HT1080 (cell line): ENCODE measurements around the gene DNAJC27. TPM values are rescaled to one million over a fixed set of nuclear protein-coding genes. Genes with fewer than 3 reads are reported as not detected.

Experiments
- DNase-seq: peaks from one replicate; pipeline ENCODE4 v3.0.0-alpha.2; 2015; ENCODE audit warnings: low read depth
- total RNA-seq: library from RNA; depleted of rRNA; stranded (reverse); fragments of >200 nt; shearing (Covaris generic); gene quantifications from 2 replicates; pipeline ENCODE4 v1.2.3, GENCODE V29; 2014

Gene DNAJC27
- total RNA-seq, 1 experiment from 2014 or later: 1.8 TPM

DNA sequence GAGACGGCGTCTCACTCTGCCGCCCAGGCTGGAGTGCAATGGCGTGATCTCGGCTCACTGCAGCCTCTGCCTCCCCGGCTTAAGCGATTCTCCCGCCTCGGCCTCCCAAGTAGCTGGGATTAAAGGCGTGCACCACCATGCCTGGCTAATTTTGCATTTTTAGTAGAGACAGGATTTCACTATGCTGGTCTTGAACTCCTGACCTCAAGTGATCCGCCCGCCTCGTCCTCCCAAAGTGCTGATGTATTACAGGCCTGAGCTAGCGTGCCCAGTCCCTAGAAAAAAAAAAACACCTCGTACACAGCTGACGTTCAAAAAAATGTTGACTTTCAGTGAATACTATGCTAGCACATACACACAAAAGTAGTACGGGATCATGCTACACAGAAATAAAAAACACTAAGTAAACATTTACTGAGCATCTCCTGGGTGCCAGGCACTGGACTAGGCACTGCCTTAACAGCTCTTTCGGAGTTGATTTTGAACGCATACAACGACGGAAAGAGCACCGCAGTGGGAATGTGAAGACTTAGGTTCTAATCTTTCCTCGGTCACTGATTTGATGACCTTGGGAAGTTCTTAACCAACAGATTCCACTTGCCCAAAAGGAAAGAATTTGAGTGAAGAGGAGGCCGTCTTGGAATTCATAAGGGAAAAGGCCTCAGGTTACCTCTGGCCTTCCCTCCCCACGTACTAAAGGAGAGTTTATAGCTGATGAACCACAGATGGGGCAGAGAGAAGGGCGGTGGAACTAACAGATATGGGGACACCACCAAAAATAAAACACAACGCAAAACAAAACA lies 1.1 kb downstream of the DNAJC27 start:
- DNase-seq: peak; percentile 1

DNA sequence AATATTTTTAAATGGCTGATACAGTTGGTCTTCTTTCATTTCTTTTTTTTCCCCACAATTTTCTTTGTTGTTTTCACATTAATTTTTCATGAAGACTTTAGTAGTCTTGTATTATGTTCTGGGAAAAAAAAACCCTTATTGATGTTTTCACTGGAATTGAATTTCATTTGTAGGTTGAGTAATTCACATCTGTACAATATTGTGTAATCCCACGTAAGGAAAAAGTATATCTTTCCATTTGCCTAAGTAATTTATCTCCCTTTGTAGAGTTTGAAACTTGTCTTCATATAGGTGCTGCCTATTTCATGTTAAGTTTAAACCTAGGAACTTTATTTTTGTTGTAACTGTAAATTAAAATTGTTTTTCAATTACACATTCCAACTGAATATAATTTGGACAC lies 2.0 kb downstream of the DNAJC27 start:
- DNase-seq: no peak

DNA sequence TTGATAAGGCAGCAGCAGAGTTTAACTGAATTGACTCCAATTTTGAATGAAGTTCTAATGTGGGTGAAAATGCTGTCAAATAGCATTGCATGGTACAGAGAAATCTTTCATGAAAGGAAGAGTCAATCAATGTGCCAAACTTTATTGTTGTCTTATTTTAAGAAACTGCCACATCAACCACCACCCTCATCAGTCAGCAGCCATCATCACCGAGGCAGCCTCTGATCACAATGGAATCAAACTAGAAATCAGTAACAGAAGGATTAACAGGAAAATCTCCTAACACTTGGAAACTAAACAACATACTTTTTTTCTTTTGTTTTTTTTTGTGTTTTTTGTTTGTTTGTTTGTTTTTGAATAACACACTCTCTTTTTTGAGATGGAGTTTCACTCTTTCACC lies 9.9 kb downstream of the DNAJC27 start:
- no peak for DNase-seq

DNA sequence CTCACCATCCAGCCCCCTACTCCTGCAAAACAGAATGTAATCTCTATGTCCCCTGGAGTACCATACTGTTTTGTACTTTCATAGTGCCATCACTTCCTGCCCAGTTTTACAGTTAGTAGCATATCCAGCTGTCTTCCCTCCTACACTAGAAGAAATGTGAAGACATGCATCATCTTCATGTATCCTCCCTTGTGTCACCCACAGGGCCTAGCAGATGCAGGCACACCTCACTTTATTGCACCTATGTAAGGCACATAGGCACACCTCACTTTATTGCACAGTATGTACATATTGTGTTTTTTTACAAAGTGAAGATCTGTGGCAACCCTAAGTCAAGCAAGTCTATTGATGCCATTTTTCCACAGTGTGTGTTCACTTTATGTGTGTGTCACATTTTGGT lies 12.0 kb downstream of the DNAJC27 start:
- no peak for DNase-seq

DNA sequence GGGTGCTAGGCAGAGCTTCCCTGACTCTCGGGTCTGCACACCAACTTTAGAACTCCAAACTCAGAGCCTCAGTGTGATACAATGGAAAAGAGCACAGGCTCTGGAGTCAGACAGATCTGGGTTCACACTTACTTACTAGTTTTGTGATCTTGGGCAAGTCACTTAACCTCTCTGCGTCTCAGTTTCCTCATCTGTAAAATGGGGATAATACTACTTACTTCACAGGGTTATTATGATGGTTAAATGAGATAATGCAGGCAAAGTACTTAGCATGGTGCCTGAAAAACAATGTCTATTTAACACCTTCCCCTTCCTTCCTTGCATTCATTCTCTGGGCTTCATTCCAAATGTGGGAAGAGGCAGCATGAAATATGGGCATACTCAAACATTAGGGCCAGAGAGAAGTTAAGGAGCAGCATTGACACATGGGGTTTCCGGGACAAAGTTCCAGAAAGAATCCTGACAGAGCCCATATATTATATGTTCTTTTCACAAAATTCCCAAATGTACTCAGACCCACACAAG lies 13.3 kb downstream of the DNAJC27 start:
- DNase-seq: no peak

DNA sequence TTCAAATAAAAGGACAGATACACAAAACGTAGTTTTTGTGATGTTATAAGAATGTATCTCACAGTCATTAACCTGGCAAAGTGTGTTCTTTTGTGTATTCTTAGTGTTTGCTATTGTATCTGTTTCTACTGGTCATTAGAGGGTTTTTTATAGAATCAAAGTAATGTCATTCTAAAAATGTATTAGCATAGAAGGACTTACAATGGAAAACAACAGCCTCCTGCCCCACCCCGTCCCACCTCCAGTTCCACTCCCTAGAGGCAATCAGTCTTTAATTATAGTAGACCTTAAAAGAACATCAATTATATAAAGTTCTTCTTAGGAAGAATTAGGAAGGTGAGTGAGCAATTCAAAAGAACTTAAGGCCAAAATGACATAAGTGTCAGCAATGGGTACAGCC lies 13.8 kb downstream of the DNAJC27 start:
- DNase-seq: no peak

DNA sequence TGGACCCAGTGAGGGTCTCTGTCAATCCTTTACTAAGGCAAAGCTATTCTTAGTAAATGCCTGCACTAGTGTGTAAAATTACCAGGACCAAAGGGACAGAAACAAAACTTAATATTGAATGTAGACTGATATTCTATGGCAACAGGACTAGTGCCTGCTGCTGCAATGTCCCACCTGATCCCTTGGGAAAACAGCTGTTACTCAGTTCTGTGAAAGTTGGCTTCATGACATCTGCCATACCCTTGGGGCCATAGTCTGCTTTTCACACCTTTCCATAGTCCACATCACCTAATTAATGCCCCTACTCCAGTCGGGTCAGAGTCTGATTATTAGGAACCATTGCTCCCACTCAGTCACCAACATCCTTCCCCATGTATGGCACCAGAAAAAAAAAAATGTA lies 14.5 kb downstream of the DNAJC27 start:
- no peak for DNase-seq

DNA sequence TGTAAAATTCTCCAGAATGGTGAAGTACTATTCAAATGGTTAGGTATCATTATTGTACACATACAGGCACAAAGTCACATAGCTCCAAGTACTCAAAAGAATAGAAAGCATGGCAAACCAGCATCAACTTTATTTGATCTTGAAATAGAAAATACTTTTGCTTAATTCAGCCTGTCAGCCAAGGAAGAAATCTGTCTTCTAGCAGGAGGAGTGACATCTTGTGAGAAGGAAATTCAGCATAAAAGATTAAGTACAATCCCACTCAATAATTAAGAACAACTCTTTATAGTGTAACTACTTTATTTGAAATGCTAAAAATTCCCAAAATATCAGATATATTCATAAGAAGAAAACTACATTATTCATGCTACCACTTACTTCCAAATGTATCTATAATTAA lies 15.8 kb downstream of the DNAJC27 start:
- no peak for DNase-seq

DNA sequence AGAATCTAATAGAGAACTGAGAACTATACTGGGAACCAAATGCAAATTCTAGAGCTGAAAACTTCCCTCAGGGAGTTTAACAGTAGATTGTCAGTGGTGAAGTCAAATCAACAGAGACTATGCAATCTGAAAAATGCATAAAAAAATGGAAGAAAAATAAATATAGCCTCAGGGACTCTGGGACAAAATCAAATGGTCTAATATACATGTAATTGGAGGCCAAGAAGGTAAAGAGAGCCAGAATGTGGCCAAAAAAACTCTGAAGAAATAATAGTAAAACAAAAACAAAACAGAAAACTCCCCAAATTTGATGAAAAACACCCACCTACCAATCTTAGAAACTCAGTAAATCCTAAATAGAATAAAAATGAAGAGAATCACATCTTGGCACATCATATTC lies 16.5 kb downstream of the DNAJC27 start:
- no peak for DNase-seq

DNA sequence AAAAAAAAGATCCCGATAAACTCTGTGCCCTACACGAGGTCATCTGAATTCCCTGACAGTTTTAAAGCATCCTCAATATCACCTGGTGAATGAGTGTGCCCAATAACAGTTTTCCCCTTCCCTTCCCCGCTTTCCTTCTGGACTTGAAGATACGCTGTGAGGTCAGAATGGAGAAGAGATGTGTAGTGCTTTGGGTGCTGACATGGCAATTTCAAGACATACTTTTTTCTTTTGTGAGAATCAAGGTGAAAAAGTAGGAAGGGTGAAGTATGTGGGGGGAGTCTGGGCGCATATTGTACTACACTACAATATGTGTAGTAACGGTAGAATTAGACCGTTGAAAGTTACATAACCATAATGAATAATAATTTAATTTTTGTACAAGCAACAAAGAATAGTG lies 21.7 kb downstream of the DNAJC27 start:
- DNase-seq: no peak

DNA sequence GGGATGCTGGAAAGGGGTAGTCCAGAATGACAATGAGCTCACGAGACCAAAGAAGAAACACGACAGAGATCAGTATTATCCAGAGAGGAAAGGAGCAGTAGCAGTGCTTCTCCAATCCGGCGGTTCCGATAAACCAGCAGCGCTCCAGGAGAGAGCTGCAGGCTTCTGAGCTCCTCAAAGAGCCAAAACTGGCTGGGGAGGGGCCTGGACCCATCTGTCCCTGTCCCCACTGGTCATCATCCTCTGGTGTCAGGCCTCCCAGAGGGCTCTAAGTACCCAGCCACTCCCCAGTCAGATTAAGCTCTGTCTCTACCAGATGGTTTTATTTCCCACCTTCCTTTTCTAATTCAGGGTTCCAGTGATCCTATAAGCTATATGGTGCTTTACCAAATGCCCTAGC lies 23.2 kb downstream of the DNAJC27 start:
- no peak for DNase-seq

DNA sequence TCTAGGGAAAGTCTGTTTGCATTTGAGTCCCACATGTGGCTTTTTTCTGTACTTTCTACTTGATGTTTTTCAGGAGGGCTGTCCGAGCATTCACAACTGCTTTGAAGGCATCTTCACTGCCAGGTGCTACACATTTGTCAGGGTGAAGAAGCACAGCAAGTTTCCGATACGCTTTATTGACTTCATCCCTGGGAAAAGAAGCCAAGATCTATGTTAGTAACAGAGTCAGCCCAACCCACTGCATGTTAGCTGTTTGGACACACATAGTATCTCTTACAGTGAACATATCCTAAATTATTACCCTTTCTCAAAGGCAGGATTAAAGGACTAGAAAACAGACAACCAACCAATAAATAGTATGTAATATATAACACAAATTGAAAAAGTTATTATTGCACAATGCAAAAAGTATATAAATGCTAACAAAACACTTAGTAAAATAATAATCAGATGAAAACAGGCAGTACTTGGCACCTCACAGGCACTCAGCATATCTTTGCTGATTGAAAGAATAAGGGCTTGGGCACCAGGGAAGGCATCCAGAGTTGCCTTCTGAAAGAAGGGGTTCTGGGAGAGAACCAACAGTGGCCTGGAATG lies 24.1 kb downstream of the DNAJC27 start:
- DNase-seq: no peak

DNA sequence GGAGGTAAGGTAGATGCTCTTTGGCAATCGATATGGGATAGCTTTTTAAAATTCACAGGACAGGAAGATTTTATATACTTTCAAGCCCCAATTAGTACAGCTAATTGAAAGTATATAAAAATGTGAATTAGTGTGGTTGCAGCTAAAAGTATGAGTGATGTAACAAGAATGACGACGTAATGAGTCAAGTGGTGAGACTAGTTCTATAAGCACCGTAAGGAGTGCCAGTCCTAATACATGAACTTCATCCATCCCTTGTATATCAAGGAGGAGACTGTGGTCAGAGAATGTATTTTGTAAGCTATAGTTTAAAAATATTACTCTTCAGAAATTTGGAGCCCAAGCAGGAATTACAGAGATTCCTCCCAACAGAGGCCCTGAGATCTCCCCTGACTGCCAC lies 25.8 kb downstream of the DNAJC27 start:
- DNase-seq: peak; percentile 5

DNA sequence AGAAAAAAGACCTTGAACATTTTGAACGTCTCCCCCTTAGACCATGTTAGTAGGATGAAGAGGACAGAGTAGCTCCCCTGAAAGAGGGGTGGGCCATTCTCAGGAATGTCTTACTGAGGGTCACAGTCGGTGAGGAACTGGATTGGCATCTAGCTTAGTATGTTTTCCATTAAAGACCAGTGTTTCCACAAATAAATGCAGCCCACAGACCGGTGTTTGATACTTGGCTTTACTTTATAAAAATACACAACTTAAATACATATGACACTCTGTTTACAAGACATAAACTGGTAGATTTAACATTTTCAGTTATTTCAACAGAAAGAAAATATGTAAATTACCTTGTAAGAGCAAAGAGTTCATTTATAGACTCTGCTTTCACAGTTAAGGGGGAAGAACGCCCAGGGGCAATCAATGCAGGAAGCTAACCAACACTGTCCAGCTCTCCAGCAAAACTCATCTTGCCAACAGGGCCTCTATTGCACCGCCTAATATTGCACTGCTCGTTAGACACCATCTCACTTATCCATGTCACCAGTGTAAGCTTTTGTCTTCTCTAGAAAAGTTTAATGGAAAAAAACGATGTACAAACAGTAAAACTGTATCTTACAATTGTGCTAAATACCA lies 28.2 kb downstream of the DNAJC27 start:
- no peak for DNase-seq

DNA sequence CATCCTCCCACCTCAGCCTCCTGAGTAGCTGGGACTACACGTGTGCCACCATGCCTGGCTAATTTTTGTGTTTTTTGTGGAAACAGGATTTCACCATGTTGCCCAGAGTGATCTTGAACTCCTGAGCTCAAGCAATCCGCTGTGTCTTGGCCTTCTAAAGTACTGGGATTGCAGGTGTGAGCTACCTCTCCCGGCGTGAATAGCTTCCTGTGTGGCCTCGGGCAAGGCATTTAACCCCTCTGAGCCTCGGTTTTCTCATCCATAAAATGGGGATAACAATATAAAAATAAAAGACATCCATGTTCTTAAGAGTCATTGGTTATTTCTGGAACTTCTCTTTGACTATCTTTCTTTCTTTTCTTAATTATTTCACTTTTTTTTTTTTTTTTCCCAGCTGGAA lies 32.4 kb downstream of the DNAJC27 start:
- no peak for DNase-seq

DNA sequence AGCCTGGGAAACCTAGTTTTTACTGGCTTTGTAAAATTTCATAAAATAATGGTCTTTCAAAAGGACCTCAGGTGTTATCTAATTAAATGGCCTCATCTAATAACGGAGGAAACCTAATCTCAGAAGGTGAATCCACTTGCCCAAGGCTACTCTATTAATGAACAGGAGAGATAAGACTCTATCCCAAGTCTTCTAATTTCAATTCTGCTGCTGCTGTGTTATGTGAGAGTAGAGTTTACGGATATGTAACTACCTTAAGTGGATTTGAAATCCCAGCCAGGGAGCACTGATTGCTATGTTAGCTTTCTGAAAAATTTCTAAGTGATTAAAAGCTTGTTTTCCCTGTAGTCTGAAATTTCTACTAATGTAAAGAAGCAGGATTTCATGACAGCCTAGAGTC lies 34.5 kb downstream of the DNAJC27 start:
- no peak for DNase-seq

DNA sequence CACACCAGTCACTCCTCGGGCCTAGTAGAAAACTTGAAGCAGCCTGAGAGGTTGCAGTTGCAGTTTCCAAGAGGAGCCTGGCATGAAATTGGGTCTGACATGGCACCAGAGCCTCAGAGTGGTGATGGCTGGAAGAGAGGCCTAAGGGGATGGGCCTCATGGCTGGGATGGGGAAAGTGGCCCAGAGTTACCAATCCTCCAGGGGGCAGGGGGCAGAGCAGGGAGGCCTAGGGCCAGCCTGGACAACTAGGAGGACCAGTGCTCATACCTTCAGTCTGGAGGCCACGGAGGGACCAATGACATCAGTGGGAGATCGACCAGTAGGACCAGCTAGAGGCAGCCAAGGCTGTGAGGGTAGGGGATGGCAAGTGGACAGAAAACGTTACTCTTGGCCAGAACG lies 36.6 kb downstream of the DNAJC27 start:
- no peak for DNase-seq

DNA sequence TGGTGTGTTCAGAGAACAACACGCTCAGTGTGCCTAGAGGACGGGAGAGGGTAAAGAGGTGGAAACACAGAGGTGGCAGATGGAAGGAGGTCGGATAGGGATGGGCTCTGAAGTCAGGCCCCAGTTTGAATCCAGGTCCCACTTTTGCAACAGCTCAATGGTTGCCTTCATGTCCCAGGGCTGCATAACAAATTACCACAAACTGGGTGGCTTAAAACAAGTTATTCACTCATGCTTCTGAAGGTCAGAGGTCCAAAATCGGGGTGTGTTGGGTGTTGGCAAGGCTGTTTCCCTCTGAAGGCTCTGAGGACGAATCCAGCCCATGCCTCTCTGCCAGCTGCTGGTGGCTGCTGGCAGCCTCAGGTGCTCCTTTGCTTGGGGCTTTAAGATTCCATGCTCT lies 39.0 kb downstream of the DNAJC27 start:
- DNase-seq: no peak

DNA sequence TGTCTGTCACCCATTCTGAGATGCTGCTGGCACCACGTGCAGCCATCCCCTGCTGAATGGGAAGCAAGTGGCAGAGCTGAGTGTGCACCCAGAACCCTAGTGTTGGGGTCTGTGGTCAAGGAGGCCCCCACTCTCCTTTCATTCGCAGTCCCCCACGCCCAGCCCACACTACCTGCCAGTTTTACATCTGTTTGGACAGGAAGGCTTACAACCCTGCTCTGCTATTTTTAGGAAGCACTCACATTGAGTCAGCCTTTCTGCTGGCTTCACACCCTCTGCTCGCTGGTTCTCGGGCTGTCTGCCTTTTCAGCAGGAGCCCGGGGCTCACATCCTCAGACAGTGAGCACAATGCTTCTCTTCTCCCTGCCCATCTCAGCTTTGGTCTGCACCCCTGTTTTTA lies 41.0 kb downstream of the DNAJC27 start:
- peak; percentile 51 for DNase-seq

DNA sequence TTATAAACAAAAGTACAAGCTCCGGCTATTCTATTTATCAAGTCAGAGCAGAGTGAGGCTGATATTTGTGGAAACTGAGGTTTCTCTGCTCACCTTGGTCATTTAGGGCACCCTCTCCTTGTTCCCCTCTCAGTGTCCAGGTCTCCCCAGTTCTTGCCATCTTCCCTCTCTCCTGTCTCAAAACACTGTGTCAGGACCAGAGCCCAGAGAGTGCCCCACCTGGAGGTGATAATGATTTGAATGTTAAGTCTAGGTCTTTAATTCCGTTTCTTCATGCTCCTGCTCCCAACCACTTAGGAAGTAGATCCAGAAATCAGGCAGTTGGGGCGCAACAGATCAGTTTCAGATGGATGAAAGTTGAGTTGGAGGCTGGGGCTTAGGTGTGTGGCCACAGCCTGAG lies 42.5 kb downstream of the DNAJC27 start:
- no peak for DNase-seq

DNA sequence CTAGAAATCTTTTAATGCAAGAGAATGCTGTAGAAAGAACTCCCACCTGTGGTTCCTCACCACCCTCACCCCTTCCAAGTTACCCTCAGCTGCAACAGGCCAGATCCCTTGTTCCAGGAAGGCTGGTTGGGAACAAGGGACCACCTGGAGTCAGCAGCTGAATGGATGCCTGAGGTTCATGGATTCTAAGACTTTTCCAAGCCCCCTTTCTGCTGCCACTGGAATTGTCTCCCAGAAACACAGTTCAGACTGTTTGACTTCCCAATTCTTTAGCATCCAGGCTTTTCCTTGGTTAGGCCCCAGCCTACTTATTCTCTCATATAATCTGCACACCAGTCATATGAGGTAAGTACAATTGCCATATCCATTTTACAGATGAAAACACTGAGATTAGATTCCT lies 43.7 kb downstream of the DNAJC27 start:
- no peak for DNase-seq

DNA sequence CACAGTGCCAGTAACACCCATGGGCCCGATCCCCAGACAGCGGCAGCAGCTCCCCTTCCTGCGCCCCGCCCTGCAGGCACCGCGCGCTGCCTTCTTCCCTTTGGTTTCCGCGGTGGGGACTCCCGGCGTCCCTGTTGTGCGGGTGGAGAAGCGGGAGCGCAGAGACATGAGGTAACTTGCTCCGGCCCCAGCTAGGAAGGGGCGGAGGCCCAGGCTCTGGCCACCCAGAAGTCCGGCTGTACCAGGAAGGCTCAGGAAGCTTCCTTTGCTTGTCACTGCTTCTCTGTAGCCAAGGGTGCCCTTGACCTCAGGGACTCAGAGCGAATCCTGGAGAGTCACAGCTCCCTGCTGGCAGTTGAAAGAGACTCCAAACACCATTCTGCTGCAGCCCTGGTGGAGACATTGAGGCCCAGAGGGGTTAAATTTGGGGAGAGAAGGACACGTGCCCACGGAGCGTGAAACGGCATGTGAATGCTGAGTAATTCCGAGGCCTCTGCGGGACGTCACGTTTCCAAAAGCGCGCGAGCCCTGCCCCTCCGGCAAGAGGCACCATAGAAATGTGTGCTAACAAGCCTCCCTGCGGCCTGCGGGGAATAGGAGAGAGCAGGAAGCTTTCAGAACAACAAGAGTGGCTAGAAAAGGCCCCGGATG lies 45.0 kb downstream of the DNAJC27 start:
- DNase-seq: no peak
